Bronchial epithelial cell (primary cell): ENCODE data around the gene TGM5. TPM values are rescaled to one million over a fixed set of nuclear protein-coding genes. Genes with fewer than 3 reads are reported as not detected.
"Not testable (repeated sequence)": the region's sequence is repeated elsewhere in the genome, so short reads cannot be mapped to it uniquely, and the experiment has no call there.

ENCODE experiments used
- DNase-seq: peaks from one replicate; pipeline ENCODE4 v3.0.0-alpha.2; 2010; ENCODE audit warnings: low read depth
- FAIRE-seq: peaks from 2 replicates; lab custom pipeline; 2011; peaks lifted over from hg19 to GRCh38; lab: Jason Lieb, UNC
- H3K27me3 ChIP-seq: 2 replicates; pipeline ENCODE4 v1.5.1; 2011; ENCODE audit warnings: low read length; ENCODE audit not compliant: control insufficient read depth, insufficient read depth
- H3K36me3 ChIP-seq: 2 replicates; pipeline ENCODE4 v1.5.1; 2011; ENCODE audit warnings: low read length; ENCODE audit not compliant: control insufficient read depth, insufficient read depth
- H3K4me3 ChIP-seq: 2 replicates; pipeline ENCODE4 v1.5.1; 2011; ENCODE audit warnings: mild to moderate bottlenecking, low read depth, low read length, control low read depth
- CTCF ChIP-seq: IDR thresholded peaks from 2 replicates; pipeline ENCODE4 v1.5.1; 2011; ENCODE audit warnings: mild to moderate bottlenecking, moderate library complexity, low read length, control low read depth, inconsistent platforms; ENCODE audit not compliant: insufficient read depth, severe bottlenecking
- total RNA-seq: library from RNA; depleted of rRNA; stranded (reverse); fragments of >200 nt; gene quantifications from 2 replicates; pipeline ENCODE4 v1.2.1, GENCODE V29; 2014

TGM5 gene
- total RNA-seq, 1 donor from 2014 or later, result under 0.01 TPM

DNA sequence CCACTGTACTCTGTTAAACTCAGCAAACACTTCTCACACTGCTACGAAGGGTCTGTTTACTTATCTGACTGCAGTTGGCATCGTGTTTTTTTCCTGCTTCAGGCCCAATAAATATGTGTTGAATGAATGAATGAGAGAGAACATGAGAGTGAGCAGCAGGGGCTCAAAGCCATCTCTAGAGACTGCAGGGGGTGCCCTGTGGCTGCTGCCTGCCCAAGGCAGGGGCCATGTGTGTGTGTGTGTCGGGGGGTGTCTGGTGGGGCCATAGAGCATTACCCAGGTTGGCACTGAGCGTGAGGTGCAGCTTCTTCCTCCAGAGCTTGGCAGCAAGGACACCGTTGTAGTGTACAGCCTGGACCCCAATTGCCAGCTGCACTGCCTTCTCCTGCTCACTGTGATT is 60.7 kb downstream of the TGM5 start:
- TF ChIP-seq CTCF, result no peak
- DNase-seq, result no peak
- H3K36me3 ChIP-seq, result no peaks in the 10 kb centered on the region
- H3K4me3 ChIP-seq, result no peak overlapping the region
- peaks cover 9% of the 10 kb centered on the region for H3K27me3 ChIP-seq
- peak; percentile 18 for FAIRE-seq

DNA sequence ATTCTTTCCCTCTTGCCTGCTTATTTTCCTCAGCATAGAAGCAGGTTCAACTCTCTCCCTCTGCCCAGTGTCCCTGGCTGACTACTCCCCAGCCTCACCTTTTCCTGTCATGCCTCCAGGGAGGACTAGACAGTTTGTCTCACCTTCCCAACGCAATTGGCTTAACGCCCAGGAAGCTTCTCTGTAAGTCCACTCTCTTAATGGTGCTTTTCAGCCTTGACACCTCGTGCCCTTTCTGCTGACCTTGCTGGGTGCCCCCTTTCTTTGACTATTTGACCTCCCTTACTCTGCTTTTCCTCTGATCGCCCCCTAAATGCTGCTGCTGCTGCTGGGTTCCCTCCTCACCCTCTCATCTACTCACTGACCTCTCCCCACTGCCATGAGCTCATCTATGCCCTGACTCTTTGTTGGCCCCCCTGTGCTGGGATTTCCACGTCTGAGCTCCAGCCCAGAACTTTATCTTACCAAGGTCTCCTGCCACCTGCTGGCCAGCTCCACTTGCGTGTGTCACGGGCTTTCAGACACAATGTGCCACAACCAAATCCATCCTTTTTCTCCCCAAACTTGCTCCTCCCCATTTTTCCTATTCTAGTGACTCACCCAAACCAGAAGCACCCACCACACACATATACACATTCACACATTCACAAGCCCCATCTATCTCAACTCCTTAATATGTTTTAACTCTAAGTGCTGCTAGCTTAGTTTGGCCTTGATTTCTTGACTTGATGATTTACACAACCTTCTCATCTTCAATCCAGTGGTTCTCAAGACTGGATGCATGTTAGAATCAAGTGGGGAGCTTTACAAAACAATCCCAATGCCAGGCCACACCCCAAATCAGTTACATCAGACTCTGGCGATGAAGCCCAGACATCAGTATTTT is 62.5 kb downstream of the TGM5 start:
- FAIRE-seq (peak; percentile 43), DNase-seq (peak; percentile 55)
- TF ChIP-seq CTCF, result peak; percentile 83
- peaks cover 9% of the 10 kb centered on the region for H3K27me3 ChIP-seq
- no peak overlapping the region for H3K4me3 ChIP-seq
- H3K36me3 ChIP-seq, result no peaks in the 10 kb centered on the region

- Histone ChIP-seq H3K4me3 (no peak overlapping the region), H3K27me3 (no peaks in the 10 kb centered on the region), H3K36me3 (peaks cover 6% of the 10 kb centered on the region)
- FAIRE-seq, result peak; percentile 13
- TF ChIP-seq CTCF, result no peak
- no peak for DNase-seq
Measured at GRCh38 chr15:43199945-43200488, 66.7 kb downstream of the TGM5 start.

- Histone ChIP-seq H3K27me3 (no peaks in the 10 kb centered on the region), H3K36me3 (peaks cover 7% of the 10 kb centered on the region), H3K4me3 (no peak overlapping the region)
- DNase-seq, result no peak
- FAIRE-seq, result no peak
- TF ChIP-seq CTCF, result no peak
Measured at GRCh38 chr15:43198992-43199391, 67.7 kb downstream of the TGM5 start.

DNA sequence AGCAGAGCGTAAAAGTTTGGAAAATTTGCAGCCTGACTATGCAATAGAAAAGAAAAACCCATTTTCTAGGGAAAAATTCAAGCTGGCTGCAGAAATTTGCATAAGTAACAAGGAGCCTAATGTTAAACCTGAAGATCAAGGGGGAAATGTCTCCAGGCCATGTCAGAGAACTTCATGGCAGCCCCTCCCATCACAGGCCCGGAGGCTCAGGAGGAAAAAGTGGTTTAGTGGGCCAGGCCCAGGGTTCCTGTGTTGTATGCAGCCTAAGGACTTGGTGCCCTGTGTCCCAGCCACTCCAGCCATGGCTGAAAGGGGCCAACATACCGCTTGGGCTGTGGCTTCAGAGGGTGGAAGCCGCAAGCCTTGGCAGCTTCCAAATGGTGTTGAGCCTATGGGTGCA is 68.2 kb downstream of the TGM5 start:
- not testable (repeated sequence) for FAIRE-seq, DNase-seq, H3K4me3 ChIP-seq, H3K36me3 ChIP-seq, H3K27me3 ChIP-seq

GRCh38 chr15:43197773-43198172 is 69.0 kb downstream of the TGM5 start:
- not testable (repeated sequence) for H3K36me3 ChIP-seq, FAIRE-seq, H3K4me3 ChIP-seq, DNase-seq, H3K27me3 ChIP-seq
